GM19455 (cell line): ENCODE measurements around the gene KRTAP1-4.
"Not testable (repeated sequence)": the region's sequence is repeated elsewhere in the genome, so short reads cannot be mapped to it uniquely, and the experiment has no call there.

ENCODE experiments used
- ATAC-seq: cut with Tn5 transposase; IDR thresholded peaks from one replicate; pipeline ENCODE4 v1.9.1; 2021; ENCODE audit not compliant: unreplicated experiment

KRTAP1-4 gene

GRCh38 chr17:41029633-41030245 lies at the start of gene KRTAP1-4:
TSS of gene KRTAP1-4 (minus strand) at chr17:41030195. CDS start at chr17:41030078, 117 bp downstream.
- ATAC-seq, result no peak

- ATAC-seq, result no peak
These were observed 46.8 kb upstream of the KRTAP1-4 start for GRCh38 chr17:41076788-41077187.

GRCh38 chr17:41073676-41074075 lies 43.7 kb upstream of the KRTAP1-4 start:
- no peak for ATAC-seq

- ATAC-seq, result no peak
These were observed 41.8 kb upstream of the KRTAP1-4 start for GRCh38 chr17:41071606-41072360.

- no peak for ATAC-seq
These were observed 39.0 kb upstream of the KRTAP1-4 start for GRCh38 chr17:41069031-41069430.

- ATAC-seq, result no peak
These were observed 37.3 kb upstream of the KRTAP1-4 start for GRCh38 chr17:41067281-41067680.

- no peak for ATAC-seq
These were observed 36.0 kb upstream of the KRTAP1-4 start, which contains the start of gene KRTAP2-4 for GRCh38 chr17:41065829-41066624. TSS of gene KRTAP2-4 (minus strand) at chr17:41065879. CDS start at chr17:41065845, 34 bp downstream.

- not testable (repeated sequence) for ATAC-seq
These were observed 35.2 kb upstream of the KRTAP1-4 start for GRCh38 chr17:41065016-41065689.

GRCh38 chr17:41064301-41064700 lies 34.3 kb upstream of the KRTAP1-4 start:
- no peak for ATAC-seq

- ATAC-seq, result no peak
These were observed 33.5 kb upstream of the KRTAP1-4 start for GRCh38 chr17:41063449-41063848.

GRCh38 chr17:41061964-41062363 lies 32.0 kb upstream of the KRTAP1-4 start:
- ATAC-seq, result no peak

- no peak for ATAC-seq
These were observed 30.1 kb upstream of the KRTAP1-4 start, which contains the start of gene KRTAP2-3 for GRCh38 chr17:41060052-41060604. TSS of gene KRTAP2-3 (minus strand) at chr17:41060114. CDS start at chr17:41060050, 64 bp downstream.

GRCh38 chr17:41059276-41060051 lies 29.5 kb upstream of the KRTAP1-4 start:
- not testable (repeated sequence) for ATAC-seq

GRCh38 chr17:41058741-41059140 lies 28.7 kb upstream of the KRTAP1-4 start:
- ATAC-seq, result no peak

GRCh38 chr17:41057547-41057946 lies 27.6 kb upstream of the KRTAP1-4 start:
- no peak for ATAC-seq

GRCh38 chr17:41055130-41055529 lies 25.1 kb upstream of the KRTAP1-4 start, which contains the start of gene KRTAP2-2:
TSS of gene KRTAP2-2 (minus strand) at chr17:41055230. CDS start at chr17:41055211, 19 bp downstream.
- not testable (repeated sequence) for ATAC-seq

GRCh38 chr17:41054556-41054955 lies 24.6 kb upstream of the KRTAP1-4 start:
- ATAC-seq, result not testable (repeated sequence)

- no peak for ATAC-seq
These were observed 24.0 kb upstream of the KRTAP1-4 start for GRCh38 chr17:41054025-41054424.

- ATAC-seq, result no peak
These were observed 22.6 kb upstream of the KRTAP1-4 start for GRCh38 chr17:41052566-41052965.

- no peak for ATAC-seq
These were observed 19.1 kb upstream of the KRTAP1-4 start for GRCh38 chr17:41049110-41049509.
